ENCODE data around the gene RALGAPA2. TPM values are rescaled to one million over a fixed set of nuclear protein-coding genes. Genes with fewer than 3 reads are reported as not detected.

The RALGAPA2 gene
- total and polyA plus RNA-seq, 2 donors (not counting 3 experiments of a cell fraction or from before 2014, with no cell fraction given) = 10.0 to 46.8 TPM

GRCh38 chr20:20691477-20692235 is 20.8 kb downstream of the RALGAPA2 start:
- CTCF ChIA-PET = interaction anchor here (0.6 kb wide), 1 partner anchor 56 kb away, joined by 3 read pairs; no protein-coding TSS in a partner anchor

GRCh38 chr20:20690676-20691476 is 21.6 kb downstream of the RALGAPA2 start:
- H2AFZ ChIP-seq (ENCODE audit: low read depth, low read length) = no peak overlapping the region
- H3K36me3 ChIP-seq (ENCODE audit: control insufficient read depth in 2 of 2, extremely low read depth in 1 of 2, insufficient read depth in 2 of 2, low read length in 2 of 2) = no peaks in the 10 kb centered on the region
- no peaks in the 10 kb centered on the region for H3K9me3 ChIP-seq (replicated peaks; ENCODE audit: control insufficient read depth, insufficient read depth, low read length)
- dilution Hi-C loops (cut with MboI; ENCODE audit: extremely low pct_ligation_motif_present, low sequenced_read_pairs) (no loop called here), intact Hi-C loops (cut with micrococcal nuclease) (no loop called here)
- H3K4me1 ChIP-seq (ENCODE audit: control insufficient read depth, extremely low read depth, insufficient read depth, low read length) = no peaks in the 10 kb centered on the region
- no peaks in the 10 kb centered on the region for H3K27me3 ChIP-seq (ENCODE audit: control insufficient read depth in 2 of 2, insufficient read depth in 2 of 2, low read length in 2 of 2)
- no peak overlapping the region for H3K9ac ChIP-seq (replicated peaks; ENCODE audit: extremely low read depth, insufficient read depth, low read length)
- TF ChIP-seq MYC (IDR thresholded peaks at IDR 0.05; ENCODE audit: low read depth, low read length) (no peak), JUN (IDR thresholded peaks at IDR 0.05; ENCODE audit: borderline replicate concordance, insufficient read depth, insufficient read length, low read depth) (no peak), FOS (IDR thresholded peaks at IDR 0.05; ENCODE audit: borderline replicate concordance, insufficient read depth, low read length) (no peak), EZH2 (IDR thresholded peaks at IDR 0.05; ENCODE audit: borderline replicate concordance, low read depth, low read length, severe bottlenecking) (no peak), GATA2 (IDR thresholded peaks at IDR 0.05; ENCODE audit: insufficient read depth, insufficient read length, low read depth, low read length) (no peak)
- TF ChIP-seq, protein P1, sequence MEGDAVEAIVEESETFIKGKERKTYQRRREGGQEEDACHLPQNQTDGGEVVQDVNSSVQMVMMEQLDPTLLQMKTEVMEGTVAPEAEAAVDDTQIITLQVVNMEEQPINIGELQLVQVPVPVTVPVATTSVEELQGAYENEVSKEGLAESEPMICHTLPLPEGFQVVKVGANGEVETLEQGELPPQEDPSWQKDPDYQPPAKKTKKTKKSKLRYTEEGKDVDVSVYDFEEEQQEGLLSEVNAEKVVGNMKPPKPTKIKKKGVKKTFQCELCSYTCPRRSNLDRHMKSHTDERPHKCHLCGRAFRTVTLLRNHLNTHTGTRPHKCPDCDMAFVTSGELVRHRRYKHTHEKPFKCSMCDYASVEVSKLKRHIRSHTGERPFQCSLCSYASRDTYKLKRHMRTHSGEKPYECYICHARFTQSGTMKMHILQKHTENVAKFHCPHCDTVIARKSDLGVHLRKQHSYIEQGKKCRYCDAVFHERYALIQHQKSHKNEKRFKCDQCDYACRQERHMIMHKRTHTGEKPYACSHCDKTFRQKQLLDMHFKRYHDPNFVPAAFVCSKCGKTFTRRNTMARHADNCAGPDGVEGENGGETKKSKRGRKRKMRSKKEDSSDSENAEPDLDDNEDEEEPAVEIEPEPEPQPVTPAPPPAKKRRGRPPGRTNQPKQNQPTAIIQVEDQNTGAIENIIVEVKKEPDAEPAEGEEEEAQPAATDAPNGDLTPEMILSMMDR (IDR thresholded peaks at IDR 0.05; ENCODE audit: extremely low read depth in 1 of 2, insufficient read depth in 1 of 2, low read depth in 1 of 2, low read length in 2 of 2) = no peak
- TF ChIP-seq, protein P2, sequence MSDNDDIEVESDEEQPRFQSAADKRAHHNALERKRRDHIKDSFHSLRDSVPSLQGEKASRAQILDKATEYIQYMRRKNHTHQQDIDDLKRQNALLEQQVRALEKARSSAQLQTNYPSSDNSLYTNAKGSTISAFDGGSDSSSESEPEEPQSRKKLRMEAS (IDR thresholded peaks at IDR 0.05; ENCODE audit: insufficient read depth, insufficient read length) = no peak
- H3K4me3 ChIP-seq (replicated peaks in 1 of 3; ENCODE audit: insufficient read depth in 1 of 3, low read depth in 1 of 3, low read length in 3 of 3) = no peak overlapping the region
- H3K79me2 ChIP-seq (ENCODE audit: control insufficient read depth, insufficient read depth, low read length) = peaks cover 2% of the 10 kb centered on the region
- ChIA-PET CTCF (interaction anchor here (1.5 kb wide), 1 partner anchor 134 kb away, joined by 3 read pairs; no protein-coding TSS in a partner anchor), POLR2A (no interaction called here)
- H4K20me1 ChIP-seq (replicated peaks; ENCODE audit: control insufficient read depth, extremely low read depth, insufficient read depth, low read length) = peaks cover 3% of the 10 kb centered on the region
- H3K27ac ChIP-seq (ENCODE audit: insufficient read depth, low read depth, low read length) = no peak overlapping the region
- no peak overlapping the region for H3K4me2 ChIP-seq (ENCODE audit: insufficient read depth, low read length)
- DNase-seq (ENCODE audit: low read depth, low spot score) = no peak
- no peak for FAIRE-seq
- H3K9me1 ChIP-seq (replicated peaks; ENCODE audit: control insufficient read depth, extremely low read depth, insufficient read depth, low read length) = no peaks in the 10 kb centered on the region
- no TSS peak for BruUV-seq (replicated peaks)

More at GRCh38 chr20:20691477-20692235, 20.8 kb downstream of the RALGAPA2 start:
- no peak for DNase-seq (ENCODE audit: low read depth, low spot score)
- Histone ChIP-seq H3K9me3 (replicated peaks; ENCODE audit: control insufficient read depth, insufficient read depth, low read length) (no peaks in the 10 kb centered on the region), H3K79me2 (ENCODE audit: control insufficient read depth, insufficient read depth, low read length) (peaks cover 2% of the 10 kb centered on the region), H3K27ac (ENCODE audit: insufficient read depth, low read depth, low read length) (no peak overlapping the region), H3K4me2 (ENCODE audit: insufficient read depth, low read length) (no peak overlapping the region), H3K27me3 (ENCODE audit: control insufficient read depth in 2 of 2, insufficient read depth in 2 of 2, low read length in 2 of 2) (no peaks in the 10 kb centered on the region), H3K4me1 (ENCODE audit: control insufficient read depth, extremely low read depth, insufficient read depth, low read length) (peaks cover 3% of the 10 kb centered on the region), H2AFZ (ENCODE audit: low read depth, low read length) (no peak overlapping the region), H3K9ac (replicated peaks; ENCODE audit: extremely low read depth, insufficient read depth, low read length) (no peak overlapping the region), H3K4me3 (replicated peaks in 1 of 3; ENCODE audit: insufficient read depth in 1 of 3, low read depth in 1 of 3, low read length in 3 of 3) (no peak overlapping the region), H4K20me1 (replicated peaks; ENCODE audit: control insufficient read depth, extremely low read depth, insufficient read depth, low read length) (peaks cover 3% of the 10 kb centered on the region), H3K36me3 (ENCODE audit: control insufficient read depth in 2 of 2, extremely low read depth in 1 of 2, insufficient read depth in 2 of 2, low read length in 2 of 2) (no peaks in the 10 kb centered on the region), H3K9me1 (replicated peaks; ENCODE audit: control insufficient read depth, extremely low read depth, insufficient read depth, low read length) (no peaks in the 10 kb centered on the region)
- TF ChIP-seq FOS (IDR thresholded peaks at IDR 0.05; ENCODE audit: borderline replicate concordance, insufficient read depth, low read length) = no peak
- TF ChIP-seq, protein P2 (IDR thresholded peaks at IDR 0.05; ENCODE audit: insufficient read depth, insufficient read length) = no peak
- TF ChIP-seq POLR2A (IDR thresholded peaks at IDR 0.05; ENCODE audit: low read depth, low read length) = no peak
- TF ChIP-seq POLR2AphosphoS5 (IDR thresholded peaks at IDR 0.05; ENCODE audit: insufficient read depth, low read depth, low read length) = no peak
- FAIRE-seq = no peak
- POLR2A ChIA-PET = no interaction called here
- BruUV-seq (replicated peaks) = no TSS peak
- dilution Hi-C loops (cut with MboI; ENCODE audit: extremely low pct_ligation_motif_present, low sequenced_read_pairs) (no loop called here), intact Hi-C loops (cut with micrococcal nuclease) (no loop called here)

Measured in endothelial cell of umbilical vein (primary cell).